Inflammatory macrophage treated with lipopolysaccharide for 4 hours (primary cell): ENCODE data around the gene ZFAND5.

Source experiments
- DNase-seq: peaks from one replicate; pipeline ENCODE4 v3.0.0-alpha.2; 2020

The ZFAND5 gene

DNA sequence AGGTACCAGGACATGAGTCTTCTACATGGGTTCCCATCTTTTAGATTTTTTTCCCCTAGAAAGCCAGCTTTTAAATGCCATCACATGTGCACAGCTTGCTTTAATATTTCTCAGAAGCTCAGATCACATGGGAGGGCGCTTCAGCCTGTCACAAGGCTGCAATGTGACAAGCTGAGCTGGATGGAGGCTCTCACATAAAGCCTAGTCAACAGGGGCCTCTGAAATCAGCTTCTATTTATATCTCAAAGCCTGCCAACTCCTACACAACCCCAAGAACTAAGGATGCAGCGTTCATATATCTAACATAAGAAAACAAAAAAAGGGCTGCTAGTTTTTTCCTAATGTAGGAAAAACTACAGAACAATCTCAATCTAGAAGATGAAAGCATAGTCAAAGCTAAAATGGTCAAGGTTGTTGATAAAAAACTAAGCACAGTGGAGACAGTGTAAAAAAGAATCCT is 2.3 kb downstream of the ZFAND5 start:
- peak; percentile 94 for DNase-seq

- DNase-seq, result peak; percentile 61
Measured at GRCh38 chr9:72362118-72362531, 2.9 kb downstream of the ZFAND5 start.

DNA sequence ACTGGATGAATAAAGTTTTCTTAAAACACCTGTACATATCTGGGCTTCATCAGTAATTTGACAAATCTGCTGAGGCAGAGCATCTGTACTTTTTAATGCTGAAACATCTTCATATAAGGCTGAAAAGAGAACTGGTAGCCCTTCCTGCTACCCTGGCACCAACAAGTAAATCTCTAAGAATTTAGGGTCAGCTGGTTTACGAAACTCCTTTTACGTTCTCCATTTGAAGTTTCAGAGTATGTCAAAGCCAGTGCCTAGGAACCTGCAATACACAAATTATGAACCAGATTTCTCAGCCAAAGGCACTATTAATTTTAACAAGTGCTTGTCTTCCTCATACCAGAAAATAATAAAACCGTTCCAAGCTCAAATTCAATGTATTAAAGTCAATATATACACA is 3.8 kb downstream of the ZFAND5 start:
- DNase-seq, result peak; percentile 51

- no peak for DNase-seq
Measured at GRCh38 chr9:72360324-72360723, 4.7 kb downstream of the ZFAND5 start.

DNA sequence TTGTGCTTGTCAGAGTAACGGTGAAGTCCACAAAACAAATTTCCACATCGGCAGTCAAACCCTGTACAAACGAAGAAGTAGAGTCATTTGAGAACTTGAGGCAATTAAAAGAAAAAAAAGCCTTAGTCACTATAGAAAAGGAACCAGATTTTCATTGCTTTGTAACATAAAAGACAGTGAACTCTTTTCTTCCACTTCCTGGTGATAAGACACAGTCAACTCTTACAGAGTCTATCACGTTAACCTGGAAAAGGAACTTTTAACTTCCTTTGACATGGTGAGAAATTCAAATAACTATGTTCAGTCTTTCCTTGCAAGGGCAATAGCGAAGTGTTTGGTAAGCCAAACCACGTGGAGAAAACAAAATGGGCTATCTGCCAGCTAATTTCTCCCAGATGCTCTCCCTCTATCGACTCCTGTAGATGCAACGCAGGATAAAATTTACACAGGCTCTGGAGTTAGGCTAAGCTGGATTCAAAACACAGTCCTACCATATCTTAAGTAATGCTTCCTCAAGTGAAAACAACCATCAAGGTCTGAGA is 8.9 kb downstream of the ZFAND5 start:
- DNase-seq, result peak; percentile 79

DNA sequence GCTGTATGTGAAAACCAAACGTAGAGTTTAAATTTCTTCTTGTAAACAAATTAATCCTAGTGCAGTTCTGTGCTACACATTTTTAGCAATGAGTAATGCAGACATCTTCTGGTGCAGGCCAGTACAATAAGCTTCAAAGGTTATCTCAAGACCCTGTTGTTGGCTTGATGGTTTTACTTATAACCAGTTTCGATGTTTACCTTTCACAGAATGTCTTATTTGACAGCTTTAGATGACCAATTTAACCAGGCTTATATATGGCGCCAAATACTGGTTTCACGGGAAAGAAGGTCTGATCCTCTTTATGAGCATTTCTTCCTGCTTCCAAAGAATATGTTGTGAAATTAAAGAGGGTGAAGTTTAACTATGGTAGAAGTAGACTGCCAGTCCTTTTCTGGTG is 9.9 kb downstream of the ZFAND5 start:
- DNase-seq, result no peak

DNA sequence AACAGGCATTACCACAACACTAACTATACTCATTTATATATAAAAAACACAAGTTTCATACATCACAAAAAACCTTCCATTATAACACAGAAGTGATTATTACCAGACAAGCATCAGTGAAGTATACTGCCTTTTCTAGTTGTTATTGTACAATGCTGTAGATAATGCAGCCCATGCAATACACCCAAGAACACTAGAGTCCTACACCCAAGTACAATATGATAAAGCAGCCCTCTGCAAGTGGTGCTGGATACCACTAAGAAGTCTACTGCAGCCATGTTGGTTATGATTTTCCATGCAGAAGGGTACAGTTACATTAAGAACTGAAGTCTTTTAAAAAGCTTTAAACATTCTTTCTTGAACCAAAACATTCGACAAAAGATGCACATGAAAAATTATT is 10.3 kb downstream of the ZFAND5 start:
- no peak for DNase-seq

GRCh38 chr9:72353455-72354116 is 11.4 kb downstream of the ZFAND5 start:
- DNase-seq, result no peak

DNA sequence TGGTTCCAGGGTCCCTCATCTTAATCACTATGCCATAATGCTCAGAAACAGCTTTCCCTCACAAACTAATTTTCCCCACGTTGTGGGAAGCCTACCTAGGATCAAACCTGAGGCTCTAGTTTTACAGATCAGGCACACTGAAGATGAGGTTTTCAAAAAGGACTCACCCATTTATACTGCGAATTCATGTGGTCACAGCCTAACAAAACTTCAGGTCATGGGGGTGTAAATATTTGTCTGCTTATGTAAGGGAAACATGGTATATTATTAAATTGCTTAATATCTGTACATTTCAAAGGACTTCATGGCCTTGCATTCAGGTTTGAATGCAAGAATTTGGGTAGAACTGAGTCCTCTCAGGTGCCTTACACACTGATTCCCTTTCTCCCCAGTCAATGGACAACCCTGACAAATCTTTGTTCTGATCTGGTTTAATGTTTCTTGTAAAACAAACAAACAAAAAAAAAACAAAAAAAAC is 12.1 kb downstream of the ZFAND5 start:
- no peak for DNase-seq

DNA sequence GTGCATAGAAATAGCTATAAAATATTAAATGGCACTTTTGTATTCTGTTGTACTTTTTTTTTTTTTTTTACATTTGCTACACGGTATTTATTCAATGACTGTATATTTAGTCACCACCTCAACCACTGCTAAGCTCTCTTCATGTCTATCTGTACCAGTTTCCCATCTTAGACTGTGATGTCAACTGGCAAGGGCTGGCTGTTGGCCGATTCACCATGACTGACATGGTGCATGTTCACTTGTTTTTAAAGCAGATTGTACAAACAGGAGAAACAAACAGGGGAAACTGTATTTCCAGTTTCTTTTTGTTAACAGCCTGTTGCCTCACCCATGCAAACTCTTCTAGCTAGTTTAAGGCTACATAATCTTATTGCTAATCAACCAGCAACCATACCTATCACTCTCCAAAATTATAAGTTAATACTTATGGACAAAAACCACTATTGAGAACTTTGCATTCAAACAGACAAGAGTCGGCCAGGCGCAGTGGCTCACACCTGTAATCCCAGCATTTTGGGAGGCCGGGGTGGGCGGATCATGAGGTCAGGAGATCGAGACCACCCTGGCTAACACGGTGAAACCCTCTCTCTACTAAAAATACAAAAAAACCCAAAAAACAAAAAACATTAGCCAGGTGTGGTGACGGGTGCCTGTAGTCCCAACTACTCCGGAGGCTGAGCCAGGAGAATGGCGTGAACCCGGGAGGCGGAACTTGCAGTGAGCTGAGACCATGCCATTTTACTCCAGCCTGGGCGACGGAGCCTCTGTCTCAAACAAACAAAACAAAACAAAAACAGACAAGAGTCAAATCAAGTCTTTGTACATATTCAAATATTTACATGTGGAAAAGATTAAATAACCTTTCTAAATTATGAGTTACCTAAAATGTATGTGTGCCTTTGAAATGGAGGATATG is 13.2 kb downstream of the ZFAND5 start:
- DNase-seq, result no peak

- no peak for DNase-seq
Measured at GRCh38 chr9:72349911-72350310, 15.1 kb downstream of the ZFAND5 start.

DNA sequence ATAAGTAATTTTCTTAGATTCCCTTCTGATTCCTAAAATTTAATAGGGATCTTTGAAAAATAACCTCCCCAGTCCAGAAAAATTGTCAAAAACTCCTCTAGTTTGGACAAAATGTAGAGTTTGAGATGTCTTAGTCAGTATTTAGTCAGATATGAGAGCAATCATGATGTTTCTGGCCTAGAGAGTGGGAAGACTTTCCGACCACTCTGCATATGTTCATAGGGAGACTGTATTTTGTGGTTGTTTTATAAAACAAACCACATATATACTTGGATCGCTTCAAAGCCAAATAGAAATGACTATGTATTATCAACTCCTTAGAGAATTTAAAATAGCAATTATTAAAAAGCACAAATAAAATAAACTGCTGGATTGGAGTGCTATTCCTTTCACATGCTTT is 15.8 kb downstream of the ZFAND5 start:
- DNase-seq, result no peak

GRCh38 chr9:72346333-72346732 is 18.7 kb downstream of the ZFAND5 start:
- no peak for DNase-seq

DNA sequence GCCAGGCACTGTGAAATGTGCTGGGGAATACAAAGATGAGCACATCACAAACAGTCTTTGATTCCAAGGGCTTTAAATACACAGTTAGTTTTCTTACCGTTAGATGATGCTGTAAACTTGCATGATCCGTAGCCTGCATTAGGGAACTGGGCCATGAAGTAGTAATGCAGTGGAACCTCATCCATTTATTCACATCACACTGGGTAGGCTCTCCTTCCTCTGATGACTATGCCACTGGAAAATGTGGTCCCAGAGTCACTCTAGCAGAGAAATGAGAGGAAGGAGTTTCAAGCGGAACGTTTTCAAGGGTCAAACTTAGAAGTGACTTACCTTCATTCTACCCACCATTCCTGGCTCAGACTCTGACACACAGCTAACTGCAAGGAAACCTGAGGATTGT is 26.4 kb downstream of the ZFAND5 start:
- DNase-seq, result no peak

DNA sequence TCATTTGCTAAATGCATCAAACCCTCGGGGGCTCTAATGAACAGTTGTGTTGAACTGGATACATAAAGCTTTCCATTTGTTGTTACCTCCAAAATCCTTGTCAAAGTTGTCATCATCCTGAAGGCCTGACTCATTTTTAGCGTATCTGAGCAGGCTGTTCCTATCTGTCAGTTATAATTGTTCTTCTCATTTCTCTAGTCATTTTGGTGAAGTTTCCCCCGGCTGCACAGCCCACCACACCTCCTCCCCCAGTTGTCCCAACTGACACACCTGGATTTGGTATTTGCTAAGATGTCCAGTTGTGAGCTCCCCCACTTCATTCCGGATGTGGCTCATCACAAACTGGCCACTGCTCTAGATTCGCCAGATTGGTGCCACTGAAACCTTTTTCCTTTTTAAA is 27.7 kb downstream of the ZFAND5 start:
- no peak for DNase-seq

GRCh38 chr9:72334658-72335337 is 30.2 kb downstream of the ZFAND5 start:
- DNase-seq, result no peak

GRCh38 chr9:72333709-72334108 is 31.3 kb downstream of the ZFAND5 start:
- DNase-seq, result no peak

DNA sequence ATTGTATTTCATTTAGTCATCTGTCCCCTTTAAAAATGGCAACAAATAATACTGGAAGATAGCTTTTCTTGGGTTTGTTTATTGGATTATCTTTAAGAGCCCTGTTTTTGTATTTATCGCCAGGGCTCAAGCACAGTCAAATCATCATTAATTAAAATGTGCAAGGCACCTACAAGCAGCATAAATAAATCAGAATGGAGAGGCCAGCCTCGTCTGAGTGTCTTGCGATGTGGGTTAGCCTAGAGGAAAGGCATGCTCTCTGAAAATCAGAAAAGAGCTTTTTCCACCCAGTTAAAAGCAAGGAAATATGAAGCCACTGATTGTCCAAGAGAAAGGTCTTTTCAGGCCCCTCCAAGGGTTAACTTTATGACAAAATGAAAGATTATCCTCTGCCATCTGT is 31.8 kb downstream of the ZFAND5 start:
- no peak for DNase-seq

- DNase-seq, result no peak
Measured at GRCh38 chr9:72332351-72332750, 32.7 kb downstream of the ZFAND5 start.

DNA sequence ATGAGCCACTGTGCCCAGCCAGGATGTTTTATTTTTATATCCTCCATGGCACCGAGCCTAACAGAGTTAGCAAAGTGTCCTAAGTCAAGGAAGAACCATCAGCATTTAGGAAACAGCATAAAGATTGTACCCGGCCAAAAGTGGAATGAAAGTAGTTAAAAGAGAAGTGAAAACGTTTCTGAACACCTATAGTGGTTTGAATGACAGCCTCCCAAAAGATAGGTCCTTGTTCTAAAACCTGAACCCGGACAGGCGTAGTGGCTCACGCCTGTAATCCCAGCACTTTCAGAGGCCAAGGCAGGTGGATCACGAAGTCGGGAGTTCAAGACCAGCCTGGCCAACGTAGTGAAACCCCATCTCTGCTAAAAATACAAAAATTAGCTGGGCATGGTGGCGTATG is 37.4 kb downstream of the ZFAND5 start:
- no peak for DNase-seq

GRCh38 chr9:72326641-72327040 is 38.4 kb downstream of the ZFAND5 start:
- DNase-seq, result peak; percentile 66

- DNase-seq, result no peak
Measured at GRCh38 chr9:72324974-72325373, 40.0 kb downstream of the ZFAND5 start.

GRCh38 chr9:72322678-72323077 is 42.3 kb downstream of the ZFAND5 start:
- DNase-seq, result no peak
